Airway epithelial cell (primary cell): ENCODE measurements around the gene GABRG1. TPM values are rescaled to one million over a fixed set of nuclear protein-coding genes. Genes with fewer than 3 reads are reported as not detected.

Experiments used
- total RNA-seq: library from RNA; depleted of rRNA; stranded (reverse); fragments of >200 nt; gene quantifications from 2 replicates; pipeline ENCODE4 v1.2.3, GENCODE V29; 2015

Gene GABRG1
- not detected in 2 replicates for total RNA-seq

GRCh38 chr4:46123913-46124755 is at the start of gene GABRG1:
TSS of gene GABRG1 (minus strand) at chr4:46124054. CDS start at chr4:46123913, 141 bp downstream.

